Inferior parietal cortex (tissue), 1 donor: ENCODE measurements around the gene SIGLEC1.

Experiments used
- DNase-seq: peaks from one replicate; pipeline ENCODE4 v3.0.0-alpha.2; 2016; ENCODE audit errors: extremely low spot score

SIGLEC1 gene

GRCh38 chr20:3744806-3745685 lies 32.6 kb upstream of the SIGLEC1 start:
- DNase-seq = no peak

- DNase-seq = no peak
Observed at GRCh38 chr20:3744037-3744436, 31.6 kb upstream of the SIGLEC1 start.

- no peak for DNase-seq
Observed at GRCh38 chr20:3743251-3743650, 30.9 kb upstream of the SIGLEC1 start.

- DNase-seq = no peak
Observed at GRCh38 chr20:3741836-3742458, 29.5 kb upstream of the SIGLEC1 start.

DNA sequence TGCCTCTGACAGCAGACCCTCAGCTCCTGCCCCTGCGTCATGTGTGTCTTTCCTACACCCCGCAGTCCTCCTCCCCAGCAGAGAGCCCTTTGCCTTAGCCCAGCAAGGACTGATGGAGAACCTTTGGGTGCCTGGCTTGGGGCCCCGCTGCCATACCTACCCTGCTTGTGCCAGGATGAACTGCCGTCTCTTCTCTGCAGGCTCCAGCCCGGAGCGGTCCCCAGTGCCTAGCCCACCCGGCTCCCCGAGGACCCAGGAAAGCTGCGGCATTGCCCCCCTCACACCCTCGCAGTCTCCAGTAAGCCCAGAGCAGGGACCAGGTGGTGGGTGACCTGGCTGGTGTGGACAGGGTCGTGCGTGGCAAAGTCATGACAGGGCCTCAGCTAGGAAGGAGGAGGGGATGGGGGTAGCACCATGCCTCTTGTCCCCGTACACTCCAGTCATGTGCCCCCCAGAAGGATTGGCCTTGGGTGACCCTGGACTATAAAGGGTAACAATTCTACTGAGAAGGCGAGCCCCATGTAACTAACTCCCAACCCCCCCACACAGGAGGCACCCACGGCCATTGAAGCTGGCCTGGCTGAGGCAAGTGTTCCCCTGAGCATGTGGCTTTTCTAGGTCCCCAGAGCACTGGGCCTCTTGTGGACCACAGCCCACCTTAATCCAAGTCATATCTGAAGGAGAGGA lies 28.4 kb upstream of the SIGLEC1 start:
- DNase-seq = no peak

DNA sequence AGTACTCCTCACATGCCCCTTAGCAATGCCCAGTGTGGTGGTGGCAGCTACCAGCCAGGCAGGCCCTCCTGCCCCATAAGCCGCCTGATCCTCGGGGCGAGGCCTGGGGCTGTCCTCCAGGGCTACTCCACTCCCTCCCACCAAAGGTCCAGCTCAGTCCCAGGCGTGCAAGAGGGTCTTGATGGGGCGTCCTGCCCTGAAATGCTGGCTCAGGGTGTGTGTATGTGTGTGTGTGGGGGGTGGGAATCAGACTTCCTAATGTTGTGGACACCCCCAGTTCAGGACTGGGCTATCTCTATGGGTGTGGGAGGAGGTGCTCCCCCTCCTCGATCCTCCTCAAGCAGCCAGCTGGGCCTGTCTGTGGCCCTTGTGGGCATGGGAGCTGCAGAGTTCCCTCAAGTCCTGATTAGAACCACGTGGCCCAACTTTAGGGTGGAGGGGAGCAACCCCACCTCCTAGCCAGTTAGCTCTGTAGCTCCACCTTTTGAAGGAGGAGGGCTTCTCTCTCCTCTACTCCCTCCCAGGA lies 27.6 kb upstream of the SIGLEC1 start:
- DNase-seq = no peak

GRCh38 chr20:3739054-3739925 lies 26.9 kb upstream of the SIGLEC1 start:
- no peak for DNase-seq

DNA sequence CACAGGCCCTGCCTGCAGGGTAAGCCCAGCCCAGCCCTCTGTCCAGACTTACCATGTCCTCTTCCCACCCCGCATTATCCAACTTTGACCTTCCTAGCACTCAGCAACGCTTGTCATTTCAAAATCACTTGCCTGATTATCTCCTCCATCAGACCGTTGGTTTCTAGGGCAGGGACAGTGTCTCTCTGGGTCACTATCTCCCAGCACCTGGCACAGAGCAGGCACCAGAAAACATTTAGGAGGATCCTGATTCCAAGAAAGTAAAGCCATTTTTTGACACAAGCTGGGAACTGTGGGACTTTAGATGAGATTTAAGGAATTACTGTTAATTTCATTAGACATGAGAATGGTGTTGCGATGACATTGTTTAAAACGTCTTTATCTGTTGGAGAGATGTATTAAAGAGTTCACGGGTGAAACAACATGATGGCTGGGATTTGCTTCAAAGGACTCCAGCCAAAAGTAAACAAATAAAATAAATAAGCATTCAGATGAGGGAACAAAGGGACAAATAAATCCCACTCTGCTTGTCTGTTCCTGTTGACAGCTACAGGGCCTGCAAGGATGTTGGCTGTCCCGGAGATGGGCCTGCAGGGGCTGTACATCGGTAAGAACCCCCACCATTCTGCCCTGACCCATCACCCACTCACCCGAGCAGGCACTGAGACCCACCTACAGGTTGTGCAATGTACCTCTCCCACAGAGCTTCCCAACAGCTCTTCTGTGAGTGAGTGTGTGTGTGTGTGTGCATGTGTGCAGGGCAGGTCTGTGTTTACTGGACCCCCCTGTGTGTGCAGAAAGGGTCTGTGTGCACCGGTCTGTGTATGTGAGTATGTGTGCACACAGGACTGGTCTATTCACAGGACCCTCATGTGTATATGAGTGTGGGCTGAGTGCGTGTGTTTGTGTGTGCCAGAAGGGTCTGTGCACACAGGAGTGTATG lies 26.0 kb upstream of the SIGLEC1 start:
- DNase-seq = no peak

DNA sequence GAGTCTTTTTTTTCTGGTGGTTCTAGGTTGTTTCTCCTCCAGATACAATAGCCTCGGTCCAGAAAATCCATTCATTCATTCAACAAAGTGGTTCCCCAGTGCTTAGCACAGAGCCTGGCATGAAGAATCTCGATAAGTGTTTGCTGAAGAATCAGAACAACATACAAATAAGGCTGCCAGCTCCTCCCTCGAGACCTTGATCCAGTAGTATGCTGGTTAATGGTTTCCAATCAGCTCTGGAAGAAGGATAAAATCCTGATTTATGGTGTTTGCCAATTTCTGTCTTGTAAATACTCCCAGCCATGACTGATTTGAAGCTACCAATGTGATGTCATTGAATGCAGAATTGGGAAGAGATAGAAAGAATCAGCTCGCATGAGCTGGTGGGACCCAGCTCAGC lies 23.4 kb upstream of the SIGLEC1 start:
- DNase-seq = no peak

GRCh38 chr20:3734111-3734843 lies 21.9 kb upstream of the SIGLEC1 start:
- no peak for DNase-seq

DNA sequence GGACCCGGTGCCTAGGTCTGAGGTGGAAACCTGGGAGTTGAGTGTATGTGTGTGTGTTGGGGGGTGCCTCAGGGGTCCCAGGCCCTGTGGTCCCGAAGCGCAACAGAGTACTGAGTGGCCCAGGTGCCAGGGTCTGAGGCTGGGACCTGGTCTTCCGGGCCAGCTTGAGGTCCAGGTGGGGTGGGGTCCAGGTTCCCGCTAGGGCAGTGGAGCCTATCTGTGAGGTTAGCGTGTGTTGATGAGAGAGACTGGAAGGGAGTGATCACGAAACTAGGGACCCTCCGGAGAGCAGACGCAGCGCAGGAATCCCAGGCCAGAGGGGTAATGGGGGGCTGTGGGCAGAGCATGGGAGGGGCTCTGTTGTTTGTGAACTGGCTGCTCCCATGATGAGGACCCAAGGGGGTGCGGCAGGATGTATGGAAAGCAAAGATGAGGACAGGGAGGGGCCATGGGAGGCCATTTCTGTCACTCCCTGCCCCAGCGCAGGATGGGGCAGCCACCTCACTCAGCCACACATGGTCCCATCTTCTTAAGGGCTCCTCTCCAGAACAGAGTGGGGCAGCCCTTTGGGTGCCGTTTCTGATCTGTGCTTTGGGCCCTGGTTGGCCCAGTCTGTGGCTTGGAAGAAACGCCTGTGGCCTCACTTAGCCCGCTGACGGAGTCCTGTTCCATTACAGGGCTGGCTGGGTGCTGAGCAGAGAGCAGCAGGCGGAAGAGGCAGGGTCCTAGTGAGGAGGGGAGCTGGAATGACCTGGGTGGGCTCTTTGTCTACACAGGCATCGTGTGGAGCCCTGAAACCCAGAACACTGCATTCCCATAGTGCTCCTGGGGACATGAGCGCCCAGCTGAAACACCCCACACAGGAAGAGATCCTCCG lies 21.0 kb upstream of the SIGLEC1 start:
- DNase-seq = no peak

GRCh38 chr20:3732327-3733118 lies 20.1 kb upstream of the SIGLEC1 start, which contains the start of gene HSPA12B:
Gene HSPA12B (plus strand): TSS chr20:3732685. CDS start chr20:3738675, 5,990 bp downstream.
- DNase-seq = no peak

GRCh38 chr20:3731944-3732326 lies 19.5 kb upstream of the SIGLEC1 start:
- DNase-seq = no peak

DNA sequence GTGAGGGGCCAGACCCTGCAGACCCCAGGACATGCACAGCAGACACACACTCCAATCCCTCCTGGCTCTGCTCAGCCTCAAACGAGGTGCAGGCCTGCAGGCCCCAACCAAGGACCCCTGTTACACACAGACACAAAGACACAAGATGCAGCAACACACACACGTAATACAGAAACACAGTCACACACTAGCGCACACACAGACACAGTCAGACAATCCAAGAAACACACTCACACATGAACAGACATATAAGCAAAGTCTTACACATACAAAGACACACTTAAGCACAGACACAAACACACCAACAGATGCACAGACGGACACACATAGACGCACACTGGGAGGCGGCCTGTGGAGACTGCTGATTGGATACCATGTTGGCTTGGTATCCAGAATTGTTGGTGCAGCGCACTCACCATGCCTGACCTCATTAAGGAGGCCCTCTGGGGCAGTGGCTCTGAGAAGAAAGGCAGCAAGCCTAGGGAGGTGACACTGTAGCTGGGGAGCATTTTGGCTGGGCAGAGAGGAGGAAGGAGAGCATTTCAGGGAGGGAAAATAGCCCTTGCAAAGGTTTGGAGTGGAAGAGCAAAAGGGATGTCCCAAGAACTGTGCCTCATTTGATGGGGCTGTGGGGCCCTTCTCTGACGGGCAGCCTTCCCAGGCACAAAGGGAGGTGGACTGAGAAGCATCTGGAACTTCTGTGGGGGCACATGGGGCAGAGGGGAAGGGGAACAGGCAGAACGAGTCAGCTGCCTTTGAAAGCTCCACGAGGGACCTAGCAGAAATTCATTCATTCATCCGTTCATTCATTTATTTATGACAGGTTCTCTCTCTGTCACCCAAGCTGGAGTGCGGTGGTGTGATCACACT lies 18.6 kb upstream of the SIGLEC1 start:
- no peak for DNase-seq

GRCh38 chr20:3729811-3730540 lies 17.6 kb upstream of the SIGLEC1 start:
- no peak for DNase-seq

- no peak for DNase-seq
Observed at GRCh38 chr20:3729378-3729777, 17.0 kb upstream of the SIGLEC1 start.
